ENCODE results near the gene KCTD10.

KCTD10 gene

DNA sequence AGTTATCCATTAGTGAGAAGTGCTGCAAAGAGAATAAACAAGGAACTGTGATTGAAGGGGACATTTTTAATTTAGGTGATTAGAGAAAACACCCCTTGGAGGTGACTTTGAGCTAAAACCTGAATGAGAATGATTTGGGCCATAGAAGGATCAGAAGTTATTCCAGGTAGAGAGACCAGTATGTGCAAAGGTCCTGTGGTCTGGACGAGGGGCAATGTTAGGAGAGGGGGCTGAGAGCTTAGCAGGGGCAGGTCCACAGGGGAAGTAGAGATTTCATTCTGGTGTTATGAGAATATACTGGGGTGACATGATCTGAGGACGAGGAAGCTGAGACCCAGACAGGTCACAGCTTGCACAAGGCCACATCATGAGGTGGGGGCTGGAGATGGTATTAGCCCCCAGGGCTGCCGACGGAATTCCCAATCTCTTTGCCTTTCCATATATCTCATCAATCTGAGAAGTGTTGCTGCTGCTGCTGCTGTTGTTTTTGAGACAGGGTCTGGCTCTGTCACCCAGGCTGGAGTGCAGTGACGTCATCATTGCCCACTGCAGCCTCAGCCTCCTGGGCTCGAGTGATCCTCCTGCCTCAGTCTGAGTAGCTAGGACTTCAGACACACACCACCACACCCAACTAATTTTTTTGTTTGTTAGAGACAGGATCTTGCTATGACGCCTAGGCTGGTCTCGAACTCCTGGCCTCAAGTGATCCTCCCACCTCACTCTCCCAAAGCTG is 55.6 kb downstream of the KCTD10 start:
- TF ChIP-seq EGR1 (IDR thresholded peaks at IDR 0.05) (no peak), YY1 (IDR thresholded peaks at IDR 0.05; ENCODE audit: low read depth) (no peak), ZBTB7A (IDR thresholded peaks at IDR 0.05; ENCODE audit: low read depth) (no peak)
- TF ChIP-seq, protein P1, sequence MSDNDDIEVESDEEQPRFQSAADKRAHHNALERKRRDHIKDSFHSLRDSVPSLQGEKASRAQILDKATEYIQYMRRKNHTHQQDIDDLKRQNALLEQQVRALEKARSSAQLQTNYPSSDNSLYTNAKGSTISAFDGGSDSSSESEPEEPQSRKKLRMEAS (IDR thresholded peaks at IDR 0.05), result no peak

DNA sequence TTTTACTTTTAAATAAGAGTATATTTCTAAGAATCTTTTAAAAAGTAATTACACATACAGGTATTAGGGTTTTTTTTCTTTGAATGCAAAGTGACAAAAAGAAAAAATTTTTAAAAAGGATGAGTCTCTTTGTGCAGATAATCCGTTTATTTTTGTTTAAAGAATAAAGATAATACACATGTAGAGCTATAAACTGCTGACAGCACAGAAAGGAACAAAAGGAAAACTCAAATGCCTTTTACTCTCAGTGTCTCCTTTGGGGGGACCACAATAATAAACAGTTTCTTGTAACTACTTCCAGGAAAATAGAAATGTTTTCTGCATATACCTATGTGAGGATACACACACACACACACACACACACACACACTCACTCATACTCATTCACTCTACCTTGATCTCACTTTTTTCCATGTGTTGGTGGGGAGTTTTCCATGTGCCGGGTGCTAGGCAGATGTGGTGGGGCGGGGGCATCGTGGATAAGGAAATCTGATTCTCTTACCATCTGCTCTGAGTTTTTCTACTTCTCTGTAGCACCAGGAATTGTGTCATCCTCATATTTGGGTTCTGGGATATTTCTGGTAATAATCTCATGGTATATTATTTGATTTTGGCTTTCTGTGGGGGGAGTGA is 58.1 kb downstream of the KCTD10 start:
- no peak for TF ChIP-seq EP300 (IDR thresholded peaks at IDR 0.05; ENCODE audit: borderline replicate concordance)
- TF ChIP-seq EGR1 (IDR thresholded peaks at IDR 0.05), result no peak
- TF ChIP-seq TAF1 (IDR thresholded peaks at IDR 0.05; ENCODE audit: low read depth), result no peak
- TF ChIP-seq, protein P2, sequence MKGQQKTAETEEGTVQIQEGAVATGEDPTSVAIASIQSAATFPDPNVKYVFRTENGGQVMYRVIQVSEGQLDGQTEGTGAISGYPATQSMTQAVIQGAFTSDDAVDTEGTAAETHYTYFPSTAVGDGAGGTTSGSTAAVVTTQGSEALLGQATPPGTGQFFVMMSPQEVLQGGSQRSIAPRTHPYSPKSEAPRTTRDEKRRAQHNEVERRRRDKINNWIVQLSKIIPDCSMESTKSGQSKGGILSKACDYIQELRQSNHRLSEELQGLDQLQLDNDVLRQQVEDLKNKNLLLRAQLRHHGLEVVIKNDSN (IDR thresholded peaks at IDR 0.05), result no peak
- TF ChIP-seq, protein P1 (IDR thresholded peaks at IDR 0.05), result no peak
- TF ChIP-seq NFIC (IDR thresholded peaks at IDR 0.05), result no peak
- TF ChIP-seq CREB1 (IDR thresholded peaks at IDR 0.05; ENCODE audit: low read depth), result no peak
- TF ChIP-seq RAD21 (IDR thresholded peaks at IDR 0.05; ENCODE audit: low read depth), result no peak
- TF ChIP-seq TEAD4 (IDR thresholded peaks at IDR 0.05), result no peak
- TF ChIP-seq YY1 (IDR thresholded peaks at IDR 0.05; ENCODE audit: low read depth), result no peak
- no peak for TF ChIP-seq TCF12 (IDR thresholded peaks at IDR 0.05; ENCODE audit: low read depth)
- TF ChIP-seq, protein P3, sequence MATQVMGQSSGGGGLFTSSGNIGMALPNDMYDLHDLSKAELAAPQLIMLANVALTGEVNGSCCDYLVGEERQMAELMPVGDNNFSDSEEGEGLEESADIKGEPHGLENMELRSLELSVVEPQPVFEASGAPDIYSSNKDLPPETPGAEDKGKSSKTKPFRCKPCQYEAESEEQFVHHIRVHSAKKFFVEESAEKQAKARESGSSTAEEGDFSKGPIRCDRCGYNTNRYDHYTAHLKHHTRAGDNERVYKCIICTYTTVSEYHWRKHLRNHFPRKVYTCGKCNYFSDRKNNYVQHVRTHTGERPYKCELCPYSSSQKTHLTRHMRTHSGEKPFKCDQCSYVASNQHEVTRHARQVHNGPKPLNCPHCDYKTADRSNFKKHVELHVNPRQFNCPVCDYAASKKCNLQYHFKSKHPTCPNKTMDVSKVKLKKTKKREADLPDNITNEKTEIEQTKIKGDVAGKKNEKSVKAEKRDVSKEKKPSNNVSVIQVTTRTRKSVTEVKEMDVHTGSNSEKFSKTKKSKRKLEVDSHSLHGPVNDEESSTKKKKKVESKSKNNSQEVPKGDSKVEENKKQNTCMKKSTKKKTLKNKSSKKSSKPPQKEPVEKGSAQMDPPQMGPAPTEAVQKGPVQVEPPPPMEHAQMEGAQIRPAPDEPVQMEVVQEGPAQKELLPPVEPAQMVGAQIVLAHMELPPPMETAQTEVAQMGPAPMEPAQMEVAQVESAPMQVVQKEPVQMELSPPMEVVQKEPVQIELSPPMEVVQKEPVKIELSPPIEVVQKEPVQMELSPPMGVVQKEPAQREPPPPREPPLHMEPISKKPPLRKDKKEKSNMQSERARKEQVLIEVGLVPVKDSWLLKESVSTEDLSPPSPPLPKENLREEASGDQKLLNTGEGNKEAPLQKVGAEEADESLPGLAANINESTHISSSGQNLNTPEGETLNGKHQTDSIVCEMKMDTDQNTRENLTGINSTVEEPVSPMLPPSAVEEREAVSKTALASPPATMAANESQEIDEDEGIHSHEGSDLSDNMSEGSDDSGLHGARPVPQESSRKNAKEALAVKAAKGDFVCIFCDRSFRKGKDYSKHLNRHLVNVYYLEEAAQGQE (IDR thresholded peaks at IDR 0.05; ENCODE audit: low read depth), result no peak
- TF ChIP-seq CEBPB (IDR thresholded peaks at IDR 0.05), result no peak
- TF ChIP-seq FOXM1 (IDR thresholded peaks at IDR 0.05; ENCODE audit: borderline replicate concordance, low read depth), result no peak

All from Ishikawa (cell line).